ENCODE measurements around the gene CLOCK. TPM values are rescaled to one million over a fixed set of nuclear protein-coding genes. Genes with fewer than 3 reads are reported as not detected.

Gene CLOCK
- polyA plus RNA-seq, 1 of the 3 experiments (the other 2 are of a cell fraction), result 4.2 TPM

DNA sequence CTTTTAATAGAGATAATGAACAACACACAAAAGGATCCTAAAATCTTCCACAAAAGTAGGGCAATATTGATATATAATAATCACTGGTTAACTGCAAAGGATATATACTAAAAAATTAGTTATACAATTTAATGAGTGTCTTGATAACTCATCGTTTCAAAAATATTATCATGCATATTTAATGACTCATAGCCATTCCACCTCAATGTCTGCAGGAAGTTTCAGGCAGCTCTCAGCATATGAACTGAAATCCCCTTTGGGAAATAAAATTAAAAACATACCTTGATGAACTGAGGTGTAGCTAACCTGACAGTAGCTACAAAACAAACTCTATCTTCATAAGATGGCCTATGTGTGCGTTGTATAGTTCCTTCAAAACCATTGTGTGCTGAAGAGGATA is 88.1 kb downstream of the CLOCK start:
- Histone ChIP-seq H3K4me2 (peak overlapping the region; percentile 19; the same call in 1 of the 2 replicates), H3K9ac (peak overlapping the region; percentile 43; the same call in 1 of the 2 replicates)
- POLR2A ChIA-PET, result no interaction called here

GRCh38 chr4:55458164-55458563 is 88.5 kb downstream of the CLOCK start:
- 60% methylated on average over 5 of the region's 5 CpGs for WGBS (ENCODE audit: low lambda C conversion rate)
- POLR2A ChIA-PET, result no interaction called here
- peaks cover 11% of the 10 kb centered on the region for H3F3A ChIP-seq (replicated peaks; ENCODE audit: insufficient read depth)
- no peak for DNase-seq
- peaks cover 7 to 20% of the 10 kb centered on the region in 2 experiments for H3K36me3 ChIP-seq (replicated peaks in 1 of 2; ENCODE audit: control insufficient read depth in 1 of 2, insufficient read depth in 2 of 2, low read length in 1 of 2)
- H3K4me1 ChIP-seq (ENCODE audit: control insufficient read depth in 1 of 2, insufficient read depth in 2 of 2, low read depth in 1 of 2, low read length in 1 of 2), result peaks cover 0 to 5% of the 10 kb centered on the region in 2 experiments; a peak in 2 of 4 replicates
- peak overlapping the region; percentile 19; the same call in 1 of the 2 replicates for H3K4me2 ChIP-seq
- no peaks in the 10 kb centered on the region for H4K20me1 ChIP-seq (ENCODE audit: insufficient read depth)
- no peaks in the 10 kb centered on the region for H3K9me3 ChIP-seq
- no peak overlapping the region for H2AFZ ChIP-seq (ENCODE audit: low read depth)
- H3K9ac ChIP-seq, result peak overlapping the region; percentile 43; the same call in 1 of the 2 replicates
- CTCF ChIA-PET, result no interaction called here
- H3K27ac ChIP-seq (ENCODE audit: low read depth in 2 of 2, low read length in 1 of 2), result peak overlapping the region in 1 of 2 experiments; percentile 55; a peak in 3 of 4 replicates
- no peaks in the 10 kb centered on the region for H3K27me3 ChIP-seq (ENCODE audit: insufficient read depth)
- no peaks in the 10 kb centered on the region for H3K79me2 ChIP-seq (ENCODE audit: insufficient read depth)
- no peaks in the 10 kb centered on the region for H3K9me2 ChIP-seq
- H3K4me3 ChIP-seq (ENCODE audit: low read depth in 2 of 2, low read length in 1 of 2), result no peak overlapping the region
- no peak for TF ChIP-seq RXRA (IDR thresholded peaks at IDR 0.05; ENCODE audit: borderline replicate concordance, low read depth)
- TF ChIP-seq PBX3 (IDR thresholded peaks at IDR 0.05), result no peak
- TF ChIP-seq SMC3 (IDR thresholded peaks at IDR 0.05; ENCODE audit: low read depth, low read length), result no peak
- TF ChIP-seq JUND (IDR thresholded peaks at IDR 0.05), result peak; percentile 37; the same call in 1 of the 2 replicates
- no peak for TF ChIP-seq CHD2 (IDR thresholded peaks at IDR 0.05; ENCODE audit: low read length, partially characterized antibody)
- no peak for TF ChIP-seq FOXM1 (IDR thresholded peaks at IDR 0.05; ENCODE audit: low read depth)
- TF ChIP-seq TAF1 (IDR thresholded peaks at IDR 0.05; ENCODE audit: borderline replicate concordance, low read depth, low read length), result no peak
- TF ChIP-seq USF1 (IDR thresholded peaks at IDR 0.05; ENCODE audit: borderline replicate concordance, low read depth), result no peak
- TF ChIP-seq FOSL2 (IDR thresholded peaks at IDR 0.05; ENCODE audit: borderline replicate concordance, low read depth), result peak; percentile 53; the same call in 1 of the 2 replicates
- TF ChIP-seq GATA2 (CRISPR knock-in tag; IDR thresholded peaks at IDR 0.05), result no peak
- no peak for TF ChIP-seq POLR2AphosphoS5 (IDR thresholded peaks at IDR 0.05; ENCODE audit: low read depth, low read length)

More for the DNA sequence above, 88.1 kb downstream of the CLOCK start:
- Histone ChIP-seq H2AFZ (ENCODE audit: low read depth) (no peak overlapping the region), H3F3A (replicated peaks; ENCODE audit: insufficient read depth) (peaks cover 11% of the 10 kb centered on the region), H3K4me1 (ENCODE audit: control insufficient read depth in 1 of 2, insufficient read depth in 2 of 2, low read depth in 1 of 2, low read length in 1 of 2) (peaks cover 0 to 5% of the 10 kb centered on the region in 2 experiments; a peak in 2 of 4 replicates), H4K20me1 (ENCODE audit: insufficient read depth) (no peaks in the 10 kb centered on the region), H3K9me3 (no peaks in the 10 kb centered on the region), H3K9me2 (no peaks in the 10 kb centered on the region), H3K27me3 (ENCODE audit: insufficient read depth) (no peaks in the 10 kb centered on the region), H3K4me3 (ENCODE audit: low read depth in 2 of 2, low read length in 1 of 2) (no peak overlapping the region), H3K79me2 (ENCODE audit: insufficient read depth) (no peaks in the 10 kb centered on the region), H3K36me3 (replicated peaks in 1 of 2; ENCODE audit: control insufficient read depth in 1 of 2, insufficient read depth in 2 of 2, low read length in 1 of 2) (peaks cover 7 to 24% of the 10 kb centered on the region in 2 experiments), H3K27ac (ENCODE audit: low read depth in 2 of 2, low read length in 1 of 2) (peak overlapping the region in 1 of 2 experiments; percentile 55; a peak in 3 of 4 replicates)
- CTCF ChIA-PET, result no interaction called here
- no peak for DNase-seq
- 36% methylated on average over 2 of the region's 2 CpGs for WGBS (ENCODE audit: low lambda C conversion rate)
- TF ChIP-seq CHD2 (IDR thresholded peaks at IDR 0.05; ENCODE audit: low read length, partially characterized antibody) (no peak), EZH2phosphoT487 (IDR thresholded peaks at IDR 0.05; ENCODE audit: borderline replicate concordance, low read depth) (no peak), TAF1 (IDR thresholded peaks at IDR 0.05; ENCODE audit: borderline replicate concordance, low read depth, low read length) (no peak), RXRA (IDR thresholded peaks at IDR 0.05; ENCODE audit: borderline replicate concordance, low read depth) (no peak), TCF12 (IDR thresholded peaks at IDR 0.05) (0 out of 2 replicates have a peak, but pooled peaks have one; percentile 37), NRF1 (IDR thresholded peaks at IDR 0.05; ENCODE audit: low read depth, low read length) (no peak), FOSL2 (IDR thresholded peaks at IDR 0.05; ENCODE audit: borderline replicate concordance, low read depth) (peak; percentile 42; the same call in 1 of the 2 replicates)
